Neural progenitor cell (in vitro differentiated cells): ENCODE data around the gene RGS6. TPM values are rescaled to one million over a fixed set of nuclear protein-coding genes. Genes with fewer than 3 reads are reported as not detected.
"Not testable (repeated sequence)": the region's sequence is repeated elsewhere in the genome, so short reads cannot be mapped to it uniquely, and the experiment has no call there.

Experiments
- DNase-seq: peaks from one replicate; pipeline ENCODE4 v3.0.0-alpha.2; 2016; ENCODE audit warnings: low spot score
- H2AFZ ChIP-seq: fragments of 200-600 bp; sonication (generic); replicated peaks from 2 replicates; pipeline ENCODE4 v1.6.1; 2016; ENCODE audit warnings: antibody characterized with exemption
- H3F3A ChIP-seq: fragments of 200-600 bp; sonication (generic); 2 replicates; pipeline ENCODE4 v1.6.1; 2016; ENCODE audit warnings: antibody characterized with exemption, low read depth
- H3K27ac ChIP-seq: fragments of 200-600 bp; sonication (generic); 2 replicates; pipeline ENCODE4 v1.5.1; 2016; ENCODE audit warnings: mild to moderate bottlenecking
- H3K27me3 ChIP-seq: fragments of 200-600 bp; sonication (generic); 2 replicates; pipeline ENCODE4 v1.6.1; 2016; ENCODE audit warnings: mild to moderate bottlenecking, moderate library complexity
- H3K36me3 ChIP-seq: fragments of 200-600 bp; sonication (generic); 2 replicates; pipeline ENCODE4 v1.5.1; 2016
- H3K4me1 ChIP-seq: fragments of 200-600 bp; sonication (generic); 2 replicates; pipeline ENCODE4 v1.6.1; 2016; ENCODE audit warnings: mixed run types
- H3K4me2 ChIP-seq: fragments of 200-600 bp; sonication (generic); 2 replicates; pipeline ENCODE4 v1.6.1; 2016
- H3K4me3 ChIP-seq: fragments of 200-600 bp; sonication (generic); 2 replicates; pipeline ENCODE4 v1.5.1; 2016
- H3K79me2 ChIP-seq: fragments of 200-600 bp; sonication (generic); 2 replicates; pipeline ENCODE4 v1.6.1; 2016; ENCODE audit warnings: low read depth
- H3K9ac ChIP-seq: fragments of 200-600 bp; sonication (generic); 2 replicates; pipeline ENCODE4 v1.6.1; 2016
- H3K9me3 ChIP-seq: fragments of 200-600 bp; sonication (generic); 2 replicates; pipeline ENCODE4 v1.5.1; 2016; ENCODE audit warnings: low read depth
- H4K20me1 ChIP-seq: fragments of 200-600 bp; sonication (generic); 2 replicates; pipeline ENCODE4 v1.6.1; 2016; ENCODE audit warnings: low read depth
- H3K27ac Mint-ChIP-seq: 3 replicates; pipeline ENCODE4 v1.8.0; 2021; ENCODE audit warnings: mixed read lengths
- H3K27me3 Mint-ChIP-seq: 2 replicates; pipeline ENCODE4 v1.8.0; 2022; ENCODE audit warnings: low read depth, mild to moderate bottlenecking, inconsistent platforms, moderate library complexity, mixed read lengths; ENCODE audit not compliant: insufficient read depth
- H3K36me3 Mint-ChIP-seq: 3 replicates; pipeline ENCODE4 v1.8.0; 2021; ENCODE audit warnings: mixed read lengths
- H3K4me1 Mint-ChIP-seq: 3 replicates; pipeline ENCODE4 v1.8.0; 2021; ENCODE audit warnings: mixed read lengths
- H3K4me3 Mint-ChIP-seq: 3 replicates; pipeline ENCODE4 v1.8.0; 2021; ENCODE audit warnings: mild to moderate bottlenecking, moderate library complexity, mixed read lengths
- H3K9me3 Mint-ChIP-seq: 3 replicates; pipeline ENCODE4 v1.8.0; 2020; ENCODE audit warnings: mixed read lengths
- CTCF ChIP-seq: fragments of 200-600 bp; sonication (generic); IDR thresholded peaks from 2 replicates; pipeline ENCODE4 v1.5.1; 2017; ENCODE audit warnings: antibody characterized with exemption, mild to moderate bottlenecking
- EZH2 ChIP-seq: fragments of 200-600 bp; sonication (generic); IDR thresholded peaks from 2 replicates; pipeline ENCODE4 v1.6.1; 2017; ENCODE audit warnings: antibody characterized with exemption, mild to moderate bottlenecking, moderate library complexity
- EZH2phosphoT487 ChIP-seq: fragments of 200-600 bp; sonication (generic); IDR thresholded peaks from 2 replicates; pipeline ENCODE4 v1.6.1; 2017; ENCODE audit warnings: antibody characterized with exemption
- total RNA-seq: library from RNA; depleted of rRNA; stranded (reverse); fragments of >200 nt; gene quantifications from 2 replicates; pipeline ENCODE4 v1.2.3, GENCODE V29; 2015; ENCODE audit warnings: low replicate concordance

RGS6 gene
- total RNA-seq, 1 donor from 2014 or later: 0.80 TPM

- H3K4me1 Mint-ChIP-seq, H3K4me3 Mint-ChIP-seq, DNase-seq, H3K9me3 Mint-ChIP-seq, H4K20me1 ChIP-seq, H3K27me3 Mint-ChIP-seq, H3K36me3 Mint-ChIP-seq, H3K9me3 ChIP-seq, H3K79me2 ChIP-seq, H3K4me2 ChIP-seq, H3F3A ChIP-seq, H3K9ac ChIP-seq, H3K4me1 ChIP-seq, H3K4me3 ChIP-seq, H3K27ac Mint-ChIP-seq, H2AFZ ChIP-seq, H3K27ac ChIP-seq, H3K36me3 ChIP-seq, H3K27me3 ChIP-seq: not testable (repeated sequence)
Observed at GRCh38 chr14:71940500-71940899, 8.3 kb downstream of the RGS6 start.

GRCh38 chr14:71941616-71942015, 9.4 kb downstream of the RGS6 start:
- not testable (repeated sequence) for H3K4me1 ChIP-seq, H3K27ac ChIP-seq, DNase-seq, H2AFZ ChIP-seq, H3K4me1 Mint-ChIP-seq, H3K27ac Mint-ChIP-seq, H3F3A ChIP-seq, H4K20me1 ChIP-seq, H3K36me3 ChIP-seq, H3K4me3 Mint-ChIP-seq, H3K4me2 ChIP-seq, H3K36me3 Mint-ChIP-seq, H3K9ac ChIP-seq, H3K79me2 ChIP-seq, H3K27me3 Mint-ChIP-seq, H3K4me3 ChIP-seq, H3K9me3 ChIP-seq, H3K9me3 Mint-ChIP-seq, H3K27me3 ChIP-seq

GRCh38 chr14:71942904-71943694, 10.9 kb downstream of the RGS6 start:
- Histone ChIP-seq H3F3A (no peaks in the 10 kb centered on the region), H3K27me3 (no peaks in the 10 kb centered on the region), H4K20me1 (no peaks in the 10 kb centered on the region), H3K4me2 (no peak overlapping the region), H3K9me3 (no peaks in the 10 kb centered on the region), H3K79me2 (no peaks in the 10 kb centered on the region), H3K27ac (no peak overlapping the region), H2AFZ (no peak overlapping the region), H3K4me1 (no peaks in the 10 kb centered on the region), H3K36me3 (no peaks in the 10 kb centered on the region), H3K4me3 (no peak overlapping the region), H3K9ac (no peak overlapping the region)
- Mint-ChIP-seq H3K4me1 (no peaks in the 10 kb centered on the region), H3K9me3 (peaks cover 6% of the 10 kb centered on the region), H3K36me3 (no peaks in the 10 kb centered on the region), H3K4me3 (no peak overlapping the region), H3K27ac (no peak overlapping the region), H3K27me3 (no peaks in the 10 kb centered on the region)
- DNase-seq: no peak
- TF ChIP-seq CTCF: no peak
- no peak for TF ChIP-seq EZH2
- TF ChIP-seq EZH2phosphoT487: no peak

- H3K27ac ChIP-seq: no peak overlapping the region
- H3K9ac ChIP-seq: no peak overlapping the region
- DNase-seq: no peak
- TF ChIP-seq EZH2phosphoT487 (no peak), EZH2 (no peak), CTCF (no peak)
- H3K27me3 Mint-ChIP-seq: no peaks in the 10 kb centered on the region
- no peaks in the 10 kb centered on the region for H3K36me3 ChIP-seq
- no peaks in the 10 kb centered on the region for H3K9me3 ChIP-seq
- H3K27me3 ChIP-seq: no peaks in the 10 kb centered on the region
- H3K4me2 ChIP-seq: no peak overlapping the region
- H3K79me2 ChIP-seq: no peaks in the 10 kb centered on the region
- no peaks in the 10 kb centered on the region for H3K36me3 Mint-ChIP-seq
- H3K4me3 Mint-ChIP-seq: no peak overlapping the region
- no peaks in the 10 kb centered on the region for H3K4me1 Mint-ChIP-seq
- H3K4me1 ChIP-seq: no peaks in the 10 kb centered on the region
- no peaks in the 10 kb centered on the region for H3F3A ChIP-seq
- no peak overlapping the region for H3K4me3 ChIP-seq
- no peak overlapping the region for H3K27ac Mint-ChIP-seq
- H2AFZ ChIP-seq: no peak overlapping the region
- H4K20me1 ChIP-seq: no peaks in the 10 kb centered on the region
- H3K9me3 Mint-ChIP-seq: peaks cover 6% of the 10 kb centered on the region
Observed at GRCh38 chr14:71943695-71944018, 11.4 kb downstream of the RGS6 start.
